HG02642 (cell line): ENCODE data around the gene ME3.

ENCODE experiments used
- ATAC-seq: cut with Tn5 transposase; IDR thresholded peaks from one replicate; pipeline ENCODE4 v1.9.1; 2021; ENCODE audit warnings: mild to moderate bottlenecking; ENCODE audit not compliant: unreplicated experiment, poor library complexity

ME3 gene

DNA sequence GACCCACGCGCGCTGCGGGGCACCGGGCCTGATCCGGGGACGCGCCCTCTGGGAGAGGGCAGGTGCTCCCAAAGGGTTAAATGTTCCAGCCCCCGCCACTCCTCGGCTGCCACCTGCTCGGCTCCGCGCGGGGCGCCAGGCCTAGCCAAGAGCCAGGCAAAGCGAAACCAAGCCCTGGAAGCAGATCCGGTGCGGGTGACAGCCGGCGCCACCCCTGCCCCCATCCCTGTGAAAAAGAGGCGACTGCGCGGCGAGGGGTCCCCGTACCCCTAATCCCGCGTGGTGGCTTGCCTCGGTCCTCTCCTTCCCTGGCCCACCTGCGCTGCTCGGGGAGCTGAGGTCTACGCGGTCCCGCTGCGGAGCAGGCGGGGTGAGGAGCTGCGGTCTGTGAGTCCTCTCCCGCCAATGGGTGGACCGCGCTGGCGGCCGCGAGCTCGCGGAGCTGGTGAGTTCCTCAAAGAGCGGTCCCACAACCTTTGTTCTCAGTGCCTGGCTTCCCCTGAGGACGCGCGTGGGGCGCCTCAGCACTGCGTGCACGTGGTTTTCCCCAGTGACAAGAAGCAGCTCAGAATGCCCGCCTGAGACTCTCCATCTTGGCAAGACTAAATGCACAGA, at the start of gene ME3:
Gene ME3, minus strand, starts transcription at position 610 of the 615 bp plus-strand sequence.
- ATAC-seq, result peak; percentile 62

DNA sequence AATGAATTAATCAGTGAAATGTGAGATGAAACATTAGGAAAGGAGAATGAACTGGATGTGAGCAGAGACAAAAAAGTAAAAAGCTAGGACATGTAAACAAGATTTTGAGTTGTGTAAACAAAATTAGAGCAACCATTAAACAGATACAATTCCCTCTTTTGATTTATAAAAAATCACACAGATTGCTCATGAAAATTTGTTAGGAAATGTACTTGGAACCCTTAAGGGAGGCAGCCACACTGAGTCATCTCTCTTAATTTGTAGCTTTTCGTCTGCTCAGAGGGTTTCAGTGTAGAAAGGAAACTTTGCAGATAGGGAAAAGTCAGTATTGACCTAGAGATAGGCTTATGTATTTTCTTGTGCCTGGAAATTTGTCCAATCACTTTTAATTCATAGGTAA, 49.6 kb upstream of the ME3 start:
- no peak for ATAC-seq

DNA sequence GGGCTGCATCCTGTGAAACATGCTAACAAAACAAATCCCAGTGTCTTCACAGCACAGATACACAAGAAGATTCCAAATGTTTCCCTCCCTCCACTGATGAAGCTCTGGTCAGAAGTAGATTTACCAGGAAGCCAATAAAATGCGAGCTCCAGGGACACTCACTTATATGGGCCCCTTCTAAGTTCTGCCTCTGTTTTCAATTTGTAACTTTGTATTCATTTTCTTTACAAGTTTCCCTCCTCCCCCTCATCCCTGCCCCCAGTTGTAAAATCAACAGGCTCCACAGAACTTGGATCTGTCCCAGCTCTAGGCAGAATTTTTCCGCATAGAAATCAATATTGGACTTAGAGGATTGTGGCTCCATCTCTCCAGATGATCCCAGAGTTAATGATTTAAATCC, 48.1 kb upstream of the ME3 start:
- no peak for ATAC-seq

DNA sequence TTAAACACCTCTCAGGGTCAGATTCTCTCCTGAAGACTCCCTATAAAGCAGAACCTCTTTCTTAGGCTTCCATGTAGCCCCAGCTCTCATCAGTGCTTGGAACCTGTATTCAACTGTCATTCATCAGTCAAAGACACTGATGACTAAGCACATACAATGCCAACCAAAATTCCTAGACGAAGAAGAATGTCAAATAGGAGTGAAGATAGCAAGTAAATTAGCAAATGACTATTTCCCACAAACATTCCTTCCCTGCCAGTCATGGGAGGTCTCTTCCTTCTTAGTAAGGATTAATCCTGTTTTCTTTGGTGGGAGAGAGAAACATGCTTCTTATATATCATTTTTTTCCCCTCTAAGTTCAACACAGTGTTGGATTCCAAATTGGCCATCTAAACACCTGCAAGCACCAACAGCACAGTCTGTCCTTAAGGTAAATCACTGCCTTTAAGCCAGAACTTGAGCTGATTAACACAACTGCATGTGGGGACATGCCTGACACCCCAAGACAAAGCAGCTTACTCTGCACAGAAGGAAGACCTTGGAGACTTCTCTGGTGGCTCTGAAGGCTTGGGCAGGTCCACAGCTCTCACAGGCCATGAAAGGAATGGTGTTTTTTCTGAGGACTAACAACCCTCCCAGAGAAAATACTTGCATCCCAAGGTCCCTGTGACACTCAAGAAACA, 47.5 kb upstream of the ME3 start:
- ATAC-seq, result no peak

DNA sequence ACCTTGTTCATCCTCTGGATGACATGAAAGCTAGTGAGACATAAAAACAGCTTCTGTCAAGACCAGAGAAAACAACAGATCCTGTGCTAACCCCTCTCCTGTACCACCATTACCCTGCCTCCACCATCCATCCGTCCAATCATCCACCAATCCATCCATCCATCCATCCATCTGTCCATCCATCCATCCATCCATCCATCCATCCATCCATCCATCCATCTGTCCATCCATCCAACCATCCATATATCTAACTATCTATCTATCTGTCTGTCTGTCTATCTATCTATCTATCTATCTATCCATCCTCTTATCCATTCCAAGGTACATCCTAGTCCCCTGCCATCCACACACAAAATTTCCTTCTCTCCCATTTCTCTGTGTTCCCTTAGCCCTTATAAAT, 46.6 kb upstream of the ME3 start:
- ATAC-seq, result no peak

DNA sequence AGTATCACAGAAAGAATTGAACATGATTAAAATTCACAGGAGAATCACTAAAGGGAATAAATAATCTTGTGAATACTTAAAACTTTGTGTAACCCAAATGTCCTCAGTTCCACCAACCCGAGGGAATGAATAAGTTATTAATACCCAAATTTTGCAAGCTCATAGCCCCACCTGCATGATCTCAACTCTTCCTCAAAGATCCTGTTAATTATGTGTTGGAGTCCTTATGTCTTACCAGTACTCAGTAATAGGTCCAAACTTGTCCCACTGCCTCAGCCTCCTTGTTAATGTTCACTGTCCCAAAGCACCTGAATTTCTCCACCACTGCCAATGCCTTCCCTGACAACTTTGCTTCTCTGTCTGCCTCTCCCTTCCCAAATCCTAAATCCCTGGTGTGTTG, 46.1 kb upstream of the ME3 start:
- no peak for ATAC-seq

DNA sequence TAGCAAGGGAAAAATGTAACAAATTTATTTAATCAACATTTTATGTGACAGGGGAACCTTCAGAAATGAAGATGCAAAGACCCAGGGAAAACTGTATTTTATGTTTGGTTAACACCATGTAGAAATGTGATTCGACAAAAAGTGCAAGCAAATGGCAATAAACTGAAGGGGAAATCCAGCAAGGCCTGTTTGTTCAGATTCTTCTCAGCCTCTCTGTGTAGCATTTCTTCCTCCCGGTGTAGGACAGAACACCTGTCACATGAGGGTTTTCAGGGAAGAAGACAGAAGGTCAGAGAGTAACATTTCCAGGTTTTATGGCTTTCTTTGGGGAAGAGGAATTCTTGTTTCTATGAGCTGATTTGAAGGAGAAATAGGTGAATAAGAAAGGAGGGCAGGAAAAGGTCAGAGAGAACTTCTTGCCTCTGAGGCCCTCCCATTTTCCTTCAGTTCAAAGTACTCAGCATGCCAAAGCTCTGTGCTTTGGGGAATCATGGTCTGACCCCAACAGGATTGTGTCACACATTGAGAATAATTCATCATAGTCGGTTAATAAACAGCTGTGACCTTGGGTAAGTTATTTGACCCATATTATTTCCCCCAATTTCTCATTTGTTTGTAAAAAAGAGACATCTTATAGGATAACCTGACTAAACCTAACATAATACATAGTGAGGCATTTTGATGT, 45.5 kb upstream of the ME3 start:
- ATAC-seq, result no peak

DNA sequence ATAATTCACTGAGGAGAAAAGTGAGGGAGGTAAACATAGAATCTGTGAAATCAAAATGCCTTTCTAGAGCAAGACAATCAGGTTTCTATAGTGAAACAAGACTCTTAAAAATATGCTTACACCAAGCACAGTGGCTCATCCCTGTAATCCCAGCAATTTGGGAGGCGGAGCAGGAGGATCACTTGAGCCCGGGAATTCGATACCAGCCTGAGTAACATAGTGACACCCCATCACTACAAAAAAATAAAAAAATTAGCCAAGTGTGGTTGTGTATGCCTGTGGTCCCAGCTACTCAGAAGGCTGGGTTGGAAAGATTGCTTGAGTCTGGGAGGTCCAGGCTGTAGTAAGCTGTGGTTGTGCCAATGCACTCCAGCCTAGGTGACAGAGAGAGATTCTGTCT, 43.2 kb upstream of the ME3 start:
- ATAC-seq, result no peak

DNA sequence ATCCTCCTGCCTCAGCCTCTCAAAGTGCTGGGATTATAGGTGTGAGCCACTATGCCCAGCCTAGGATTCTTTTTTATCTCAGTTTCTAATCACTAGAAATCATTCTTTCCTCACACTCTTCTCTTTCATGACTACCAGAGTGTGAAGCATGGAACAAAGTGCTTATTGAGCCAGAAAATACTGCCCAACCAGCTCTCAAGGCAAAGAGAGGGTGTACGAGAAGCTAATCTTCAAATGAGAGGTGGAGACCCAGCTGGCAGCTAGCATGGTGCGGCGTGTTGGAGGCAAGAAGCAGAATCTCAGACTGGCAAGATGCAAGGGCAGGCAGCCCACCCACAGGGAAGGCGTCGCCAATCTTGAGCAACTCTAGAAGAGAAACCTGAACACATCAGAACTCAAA, 41.1 kb upstream of the ME3 start:
- ATAC-seq, result no peak

DNA sequence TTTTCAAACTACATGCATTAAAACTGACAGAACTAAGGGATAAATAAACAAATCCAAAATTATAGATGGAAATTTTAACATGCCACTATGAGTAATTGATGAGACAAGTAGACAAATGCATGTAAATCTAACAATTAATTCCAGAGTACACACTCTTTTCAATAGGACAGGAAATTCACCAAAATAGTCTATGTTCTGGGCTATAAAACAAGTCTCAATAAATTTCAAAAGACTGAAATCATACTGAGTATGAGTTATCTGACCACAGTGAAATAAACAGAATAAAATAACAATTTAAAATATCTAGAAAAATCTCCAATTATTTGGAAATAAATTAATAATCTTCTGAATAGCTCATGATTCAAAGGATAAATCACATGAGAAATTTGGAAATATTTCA, 38.5 kb upstream of the ME3 start:
- no peak for ATAC-seq

DNA sequence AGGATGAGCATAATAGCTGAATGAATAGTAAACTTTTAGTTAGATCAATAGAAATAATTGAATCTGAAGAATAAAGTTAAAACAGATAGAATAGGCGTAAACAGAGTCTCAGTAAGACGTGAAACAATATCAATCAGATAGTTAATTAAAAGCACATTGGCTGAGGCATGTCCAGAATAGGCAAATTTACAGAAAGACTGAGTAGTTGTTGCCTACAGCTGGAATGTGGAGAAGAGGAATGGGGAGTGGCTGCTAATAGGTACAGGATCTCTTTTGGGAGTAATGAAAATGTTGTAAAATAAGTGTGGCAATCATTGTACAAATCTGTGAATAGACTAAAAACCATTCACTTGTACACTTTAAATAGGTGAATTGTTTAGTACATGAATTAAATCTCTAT, 36.3 kb upstream of the ME3 start:
- no peak for ATAC-seq

DNA sequence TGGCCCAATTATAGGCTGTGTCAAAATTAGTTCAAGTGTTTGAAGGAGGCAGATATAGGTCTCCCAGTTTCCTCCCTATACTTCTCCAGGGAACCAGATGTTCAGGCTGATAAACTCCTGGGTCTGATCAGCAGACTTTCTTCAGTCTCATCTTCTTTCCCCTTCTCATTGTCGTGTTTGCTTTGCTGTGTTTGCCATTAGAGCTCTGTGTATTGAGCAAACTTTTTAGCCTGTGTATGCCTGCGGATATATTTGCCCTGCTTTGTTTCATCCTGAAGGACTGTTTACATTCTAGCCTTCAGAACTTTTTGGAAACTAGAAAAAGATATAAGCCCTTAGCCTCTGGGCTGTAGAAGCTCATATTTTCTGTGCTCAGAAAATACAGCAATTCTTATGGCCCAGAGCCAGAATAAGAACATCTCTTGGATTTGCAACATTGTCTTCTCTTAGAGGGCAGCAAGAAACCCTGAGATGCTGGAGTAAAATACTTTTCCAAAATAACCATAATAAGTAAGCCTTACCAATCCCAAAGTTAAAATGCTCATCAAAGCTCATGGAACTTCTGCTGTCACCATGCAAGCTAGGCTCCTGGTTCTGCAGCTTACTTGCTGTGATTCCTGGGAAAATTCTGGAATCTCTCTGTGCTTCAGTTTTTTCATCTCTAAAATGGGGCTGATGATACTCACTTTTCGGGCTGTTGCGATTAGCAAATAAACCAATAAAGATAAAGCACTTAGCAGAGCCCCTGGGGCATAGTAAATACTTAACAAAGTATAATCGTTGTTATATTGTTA, 34.1 kb upstream of the ME3 start:
- ATAC-seq, result no peak

DNA sequence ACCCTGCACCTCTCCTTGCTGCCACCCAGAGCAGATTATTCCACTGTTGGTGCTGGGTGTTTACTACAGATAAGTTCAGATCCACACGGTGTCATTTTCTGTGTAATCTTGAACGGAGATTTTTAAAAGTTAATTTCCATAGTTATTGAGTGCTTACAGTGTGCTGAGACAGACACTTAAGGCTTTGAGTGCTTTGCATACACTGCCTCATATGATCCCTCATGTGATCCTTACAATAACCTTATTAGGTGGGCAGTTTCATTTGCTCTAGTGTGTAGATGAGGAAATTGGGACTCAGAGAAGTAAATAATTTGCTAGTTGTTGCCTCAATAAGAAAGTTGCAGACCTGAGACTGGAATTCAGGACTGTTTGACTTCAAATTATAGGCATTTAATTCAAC, 32.3 kb upstream of the ME3 start:
- ATAC-seq, result no peak

DNA sequence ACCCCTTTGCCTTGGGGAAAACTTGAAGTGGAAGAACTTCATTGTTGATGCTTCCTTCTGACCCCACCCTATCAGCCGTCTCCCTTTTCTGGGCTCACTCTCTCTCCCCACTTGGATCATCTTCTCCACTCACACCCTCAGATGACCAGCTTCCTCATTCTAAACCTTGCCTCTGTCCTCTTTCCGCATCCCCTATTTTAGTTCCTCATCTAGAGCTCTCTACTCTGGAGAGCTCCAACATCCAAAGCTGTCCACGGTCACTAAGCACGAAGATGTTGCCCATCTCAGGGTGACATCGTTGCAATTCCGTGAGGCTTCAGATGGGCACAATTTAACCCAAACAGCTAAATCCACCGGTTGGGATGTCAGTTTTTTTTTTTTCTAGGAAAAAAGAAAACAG, 31.6 kb upstream of the ME3 start:
- no peak for ATAC-seq

DNA sequence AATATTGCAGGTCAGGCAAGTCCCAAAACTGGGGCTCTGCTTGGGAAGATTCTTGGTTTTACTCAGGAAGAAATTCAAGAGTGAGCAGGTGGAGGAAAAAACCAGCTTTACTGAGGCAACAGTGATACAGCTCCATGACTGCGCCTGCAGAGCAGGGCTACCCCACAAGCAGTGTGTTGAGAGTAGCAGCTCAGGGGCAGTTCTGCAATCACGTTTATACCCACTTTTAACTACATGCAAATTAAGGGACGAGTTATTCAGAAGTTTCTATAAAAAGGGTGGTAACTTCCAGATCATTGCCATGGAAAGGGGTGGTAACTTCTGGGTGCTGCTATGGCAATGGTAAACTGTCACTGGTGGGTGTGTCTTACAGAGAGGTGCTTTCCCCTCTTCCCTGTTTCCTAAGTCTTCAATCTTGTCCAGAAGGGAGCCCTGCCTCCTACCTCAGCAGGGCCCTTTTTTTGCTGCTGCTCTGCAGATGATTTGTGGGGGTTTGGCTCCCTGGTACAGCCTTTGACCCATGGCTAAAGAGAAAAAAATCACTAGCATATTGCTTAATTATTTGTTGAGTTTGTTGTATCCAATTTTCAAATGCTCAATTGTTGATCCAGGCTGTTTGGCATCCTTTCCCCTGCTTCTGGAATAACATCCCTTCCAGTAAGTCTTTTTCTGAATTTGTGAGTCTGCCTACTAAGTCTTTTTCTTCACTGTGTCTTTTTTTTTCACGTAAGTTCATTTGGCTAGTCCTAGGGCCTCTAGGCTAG, 30.0 kb upstream of the ME3 start:
- ATAC-seq, result no peak

DNA sequence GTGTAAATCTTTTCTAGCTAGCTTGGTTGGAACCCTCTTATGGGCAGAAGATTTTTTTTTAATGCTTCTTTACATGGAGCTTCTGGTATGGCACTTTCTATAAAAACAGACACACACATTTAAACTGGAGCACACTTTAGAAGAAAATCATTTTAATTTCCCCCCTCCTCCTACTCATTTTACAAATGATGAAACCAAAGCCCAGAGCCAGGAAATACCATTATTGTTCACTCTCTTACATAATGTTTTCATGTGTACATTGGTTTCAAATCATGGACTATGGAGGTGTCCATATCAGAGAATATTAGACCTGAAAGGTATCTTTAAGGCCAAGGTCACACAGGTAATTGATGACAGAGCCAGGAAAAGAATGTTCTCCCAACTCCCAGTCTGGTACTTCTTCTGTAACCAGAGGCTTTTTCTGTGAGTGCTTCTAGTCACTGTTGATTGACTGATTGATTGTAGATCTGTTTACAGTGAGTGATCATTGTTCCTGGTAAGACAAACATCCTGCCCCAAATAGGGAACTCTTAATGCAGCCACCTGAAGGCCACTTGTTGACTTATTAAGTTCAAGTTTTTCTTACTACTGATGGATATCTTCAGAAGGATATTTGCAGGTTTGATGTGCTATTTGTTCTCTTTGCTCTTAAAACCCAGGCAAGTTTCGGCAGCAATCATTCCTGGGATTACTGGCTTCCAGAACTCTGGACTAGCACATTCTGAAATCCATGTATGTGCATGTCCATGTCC, 26.8 kb upstream of the ME3 start:
- ATAC-seq, result no peak

DNA sequence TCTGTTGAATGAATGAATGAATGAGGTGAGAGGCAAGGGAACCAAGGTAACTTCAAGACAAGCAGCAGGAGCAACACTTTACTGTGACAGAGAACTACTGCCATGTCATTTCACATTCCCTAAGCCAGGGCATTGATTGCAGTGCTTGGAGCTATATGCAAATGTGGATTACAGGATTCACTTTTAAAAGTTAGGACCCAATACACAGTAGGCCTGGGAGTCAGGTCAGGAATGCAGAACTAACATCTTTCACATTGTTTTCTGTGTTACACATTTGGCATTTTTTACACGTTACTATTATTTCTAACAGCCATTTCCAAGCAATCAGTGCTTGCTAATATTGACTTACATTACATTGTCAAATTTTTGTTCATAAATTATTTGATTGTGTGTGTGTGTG, 26.2 kb upstream of the ME3 start:
- no peak for ATAC-seq

DNA sequence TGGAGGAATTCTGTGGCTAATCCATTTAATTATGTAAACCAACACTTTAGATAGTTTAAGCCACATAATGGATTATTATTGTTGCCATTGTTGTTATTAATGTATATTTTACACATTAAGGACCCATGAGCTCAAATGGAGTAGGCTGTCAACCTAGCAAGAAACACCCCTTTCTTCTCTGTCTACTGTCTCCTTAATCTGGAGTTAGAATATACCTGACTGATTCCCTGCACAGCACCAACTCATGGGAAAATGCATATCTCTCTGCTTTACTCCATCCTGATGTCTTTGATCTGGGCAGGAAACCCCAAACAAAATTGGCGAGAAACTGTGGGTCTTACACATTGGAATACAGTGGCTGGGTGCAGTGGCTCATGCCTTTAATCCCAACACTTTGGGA, 24.0 kb upstream of the ME3 start:
- no peak for ATAC-seq

DNA sequence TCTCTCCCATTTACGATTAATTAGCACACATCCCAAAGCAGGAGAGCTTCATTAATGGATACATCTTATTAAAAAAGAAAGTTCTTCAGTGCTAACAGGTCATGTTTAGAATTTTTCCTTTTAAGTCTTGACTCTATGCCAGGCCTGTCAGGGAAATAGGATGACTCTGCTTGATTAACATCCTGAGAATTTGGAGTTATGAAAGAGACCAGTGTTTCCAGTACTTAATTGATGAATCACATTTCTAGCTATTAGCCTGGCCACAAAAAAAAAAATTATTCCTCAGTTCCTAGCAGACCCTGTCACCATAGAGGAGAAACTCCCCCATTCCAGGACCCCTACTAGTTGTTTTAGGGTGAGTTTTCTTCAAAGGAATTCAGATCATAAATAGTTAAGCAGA, 23.6 kb upstream of the ME3 start:
- ATAC-seq, result no peak

DNA sequence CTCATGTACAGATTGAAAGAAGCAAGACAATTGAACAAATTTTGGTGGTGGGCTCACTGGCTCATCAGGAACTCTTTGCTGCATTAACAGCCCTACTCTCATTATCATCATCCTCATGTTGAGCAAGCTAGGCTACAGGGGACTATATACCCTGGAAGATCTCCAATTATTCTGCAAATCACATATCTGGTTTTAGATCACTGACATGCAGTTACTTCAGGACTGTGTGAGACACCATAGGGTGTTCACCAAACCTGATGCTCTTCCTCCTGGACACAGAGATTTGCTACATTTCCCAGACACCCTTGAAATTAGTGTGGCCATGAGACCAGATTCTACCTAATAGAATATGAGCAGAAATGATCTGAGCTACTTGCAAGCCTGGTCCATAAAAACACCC, 23.0 kb upstream of the ME3 start:
- no peak for ATAC-seq
